Vagina (tissue), 2 donors: ENCODE results near the gene F2RL2. TPM values are rescaled to one million over a fixed set of nuclear protein-coding genes. Genes with fewer than 3 reads are reported as not detected.
"Not testable (repeated sequence)": the region's sequence is repeated elsewhere in the genome, so short reads cannot be mapped to it uniquely, and the experiment has no call there.

ENCODE experiments used
- DNase-seq, 2 donors: peaks; one replicate each; pipeline ENCODE4 v3.0.0-alpha.2; 2017; ENCODE audit errors: extremely low spot score in 2 of 2
- H3K27ac ChIP-seq: fragments of 200-600 bp; sonication (generic); one replicate; pipeline ENCODE4 v1.5.1; 2019
- H3K27me3 ChIP-seq: fragments of 200-600 bp; sonication (generic); one replicate; pipeline ENCODE4 v1.5.1; 2019
- H3K36me3 ChIP-seq, 2 donors: fragments of 200-600 bp; sonication (generic); one replicate each; pipeline ENCODE4 v1.5.1; 2017 to 2019
- H3K4me1 ChIP-seq: fragments of 200-600 bp; sonication (generic); one replicate; pipeline ENCODE4 v1.5.1; 2019
- H3K4me3 ChIP-seq, 2 donors: fragments of 200-600 bp; sonication (generic); 1 replicate in 1 of 2; 2 replicates in 1 of 2; pipeline ENCODE4 v1.5.1; 2016 to 2019
- H3K9me3 ChIP-seq: fragments of 200-600 bp; sonication (generic); one replicate; pipeline ENCODE4 v1.5.1; 2019
- CTCF ChIP-seq, 3 experiments: fragments of 450-650 bp in 2 of 3; fragments of 200-600 bp in 1 of 3; sonication (generic) in 1 of 3; IDR thresholded peaks; one replicate each; pipeline ENCODE4 v1.5.1; 2017 to 2019; ENCODE audit warnings: antibody characterized with exemption in 3 of 3, mild to moderate bottlenecking in 2 of 3, moderate library complexity in 2 of 3
- POLR2A ChIP-seq, 2 donors: fragments of 450-650 bp; IDR thresholded peaks; one replicate each; pipeline ENCODE4 v1.6.1; 2017; ENCODE audit warnings: antibody characterized with exemption in 2 of 2, mild to moderate bottlenecking in 2 of 2, moderate library complexity in 2 of 2
- POLR2AphosphoS5 ChIP-seq, 2 donors: sonication (generic); formaldehyde crosslinking; IDR thresholded peaks; one replicate each; pipeline ENCODE4 v1.9.0; 2017; ENCODE audit warnings: antibody characterized with exemption in 2 of 2, mild to moderate bottlenecking in 2 of 2, low read depth in 1 of 2; ENCODE audit not compliant: insufficient read depth in 1 of 2
- intact Hi-C: fragments of 100-400 bp; cut with DNase I; formaldehyde crosslinking; loops from one replicate; pipeline ENCODE4 v1.15.1; 2023
- total RNA-seq: library from RNA; depleted of rRNA; stranded (reverse); fragments of >200 nt; gene quantifications from one replicate; pipeline ENCODE4 v1.2.3, GENCODE V29; 2016

F2RL2 gene
- total RNA-seq, 1 donor from 2014 or later: not detected

GRCh38 chr5:76607353-76607871, 15.8 kb downstream of the F2RL2 start:
- Histone ChIP-seq H3K36me3 (no peaks in the 10 kb centered on the region), H3K27ac (no peak overlapping the region), H3K27me3 (no peaks in the 10 kb centered on the region), H3K4me3 (no peak overlapping the region), H3K9me3 (no peaks in the 10 kb centered on the region), H3K4me1 (no peaks in the 10 kb centered on the region)
- no peak for DNase-seq
- no peak for TF ChIP-seq POLR2AphosphoS5 (IDR thresholded peaks at IDR 0.05; ENCODE audit: insufficient read depth in 1 of 2, low read depth in 1 of 2)
- no peak for TF ChIP-seq POLR2A (IDR thresholded peaks at IDR 0.05)
- TF ChIP-seq CTCF (IDR thresholded peaks at IDR 0.05): no peak
- intact Hi-C loops: no loop called here

- Histone ChIP-seq H3K36me3 (no peaks in the 10 kb centered on the region), H3K27ac (no peak overlapping the region), H3K27me3 (no peaks in the 10 kb centered on the region), H3K4me1 (no peaks in the 10 kb centered on the region), H3K4me3 (no peak overlapping the region), H3K9me3 (no peaks in the 10 kb centered on the region)
- intact Hi-C loops: no loop called here
- no peak for DNase-seq
- TF ChIP-seq POLR2AphosphoS5 (IDR thresholded peaks at IDR 0.05; ENCODE audit: insufficient read depth in 1 of 2, low read depth in 1 of 2) (no peak), POLR2A (IDR thresholded peaks at IDR 0.05) (no peak), CTCF (IDR thresholded peaks at IDR 0.05) (no peak)
Measured at GRCh38 chr5:76606701-76607100, 16.5 kb downstream of the F2RL2 start.

- H3K27me3 ChIP-seq: no peaks in the 10 kb centered on the region
- DNase-seq: no peak
- H3K27ac ChIP-seq: no peak overlapping the region
Measured at GRCh38 chr5:76604838-76605237, 18.4 kb downstream of the F2RL2 start.

GRCh38 chr5:76603991-76604390, 19.2 kb downstream of the F2RL2 start:
- H3K4me1 ChIP-seq, H3K27ac ChIP-seq, DNase-seq, H3K9me3 ChIP-seq, H3K4me3 ChIP-seq, H3K36me3 ChIP-seq, H3K27me3 ChIP-seq: not testable (repeated sequence)
- intact Hi-C loops: loop anchor here (5.0 kb wide), 1 partner anchor 168 kb away; no protein-coding TSS in a partner anchor

More at GRCh38 chr5:76604838-76605237, 18.4 kb downstream of the F2RL2 start:
- no peaks in the 10 kb centered on the region for H3K9me3 ChIP-seq
- intact Hi-C loops: loop anchor here (5.0 kb wide), 1 partner anchor 167 kb away; no protein-coding TSS in a partner anchor
- H3K36me3 ChIP-seq: no peaks in the 10 kb centered on the region
- H3K4me1 ChIP-seq: no peaks in the 10 kb centered on the region
- no peak overlapping the region for H3K4me3 ChIP-seq
- TF ChIP-seq CTCF (IDR thresholded peaks at IDR 0.05) (no peak), POLR2A (IDR thresholded peaks at IDR 0.05) (no peak), POLR2AphosphoS5 (IDR thresholded peaks at IDR 0.05; ENCODE audit: insufficient read depth in 1 of 2, low read depth in 1 of 2) (no peak)

GRCh38 chr5:76602094-76602726, 21.0 kb downstream of the F2RL2 start:
- H3K4me3 ChIP-seq: no peak overlapping the region
- TF ChIP-seq CTCF (IDR thresholded peaks at IDR 0.05): no peak
- no peak for TF ChIP-seq POLR2A (IDR thresholded peaks at IDR 0.05)
- no peak for TF ChIP-seq POLR2AphosphoS5 (IDR thresholded peaks at IDR 0.05; ENCODE audit: insufficient read depth in 1 of 2, low read depth in 1 of 2)
- intact Hi-C loops: loop anchor here (5.0 kb wide), 1 partner anchor 170 kb away; no protein-coding TSS in a partner anchor
- H3K4me1 ChIP-seq: no peaks in the 10 kb centered on the region
- DNase-seq: no peak
- H3K27me3 ChIP-seq: no peaks in the 10 kb centered on the region
- no peaks in the 10 kb centered on the region for H3K9me3 ChIP-seq
- no peaks in the 10 kb centered on the region for H3K36me3 ChIP-seq
- no peak overlapping the region for H3K27ac ChIP-seq
